MCF 10A (cell line): ENCODE results near the gene NFATC1. TPM values are rescaled to one million over a fixed set of nuclear protein-coding genes. Genes with fewer than 3 reads are reported as not detected.

ENCODE experiments used
- BruUV-seq: library from RNA; stranded (reverse); fragments of 400-500 nt; replicated peaks from 2 replicates; lab custom pipeline; 2021; lab: Mats Ljungman, UMichigan
- CTCF ChIA-PET: fragments of 300-600 bp; sonication (Branson Sonifier 250); formaldehyde crosslinking; extraction: SDS; loops from one replicate; lab custom pipeline; 2021; ENCODE audit warnings: antibody characterized with exemption, inconsistent platforms; lab: Yijun Ruan, JAX
- POLR2A ChIA-PET: fragments of 300-600, 350-650 bp; sonication (Branson Sonifier 250); formaldehyde crosslinking; extraction: SDS; loops from one replicate; lab custom pipeline; 2020; ENCODE audit warnings: antibody characterized with exemption, inconsistent platforms; lab: Yijun Ruan, JAX
- DNase-seq: peaks from one replicate; pipeline ENCODE4 v3.0.0-alpha.2; 2018; ENCODE audit not compliant: unreplicated experiment
- H3K27ac Mint-ChIP-seq: one replicate; pipeline ENCODE4 v1.8.0; 2022; ENCODE audit warnings: mild to moderate bottlenecking, low read depth, mixed read lengths; ENCODE audit not compliant: unreplicated experiment
- H3K27me3 Mint-ChIP-seq: one replicate; pipeline ENCODE4 v1.8.0; 2022; ENCODE audit warnings: mixed read lengths; ENCODE audit not compliant: insufficient read depth, unreplicated experiment
- H3K36me3 Mint-ChIP-seq: one replicate; pipeline ENCODE4 v1.8.0; 2022; ENCODE audit warnings: mild to moderate bottlenecking, moderate library complexity, mixed read lengths; ENCODE audit not compliant: insufficient read depth, unreplicated experiment
- H3K4me1 Mint-ChIP-seq: one replicate; pipeline ENCODE4 v1.8.0; 2022; ENCODE audit warnings: mixed read lengths; ENCODE audit not compliant: insufficient read depth, unreplicated experiment
- H3K4me3 Mint-ChIP-seq: one replicate; pipeline ENCODE4 v1.8.0; 2022; ENCODE audit warnings: mild to moderate bottlenecking, moderate library complexity, mixed read lengths; ENCODE audit not compliant: unreplicated experiment
- H3K9me3 Mint-ChIP-seq: one replicate; pipeline ENCODE4 v1.8.0; 2022; ENCODE audit warnings: mixed read lengths; ENCODE audit not compliant: unreplicated experiment
- intact Hi-C: fragments of 100-400 bp; cut with micrococcal nuclease; formaldehyde crosslinking; loops from 2 replicates; pipeline ENCODE4 v1.14.1; 2022
- total RNA-seq: library from RNA; stranded (reverse); gene quantifications from 2 replicates; pipeline ENCODE4 v1.2.3, GENCODE V29; 2022
- TF ChIP-seq, protein P1 (sequence below): fragments of 200-600 bp; IDR thresholded peaks from one replicate; pipeline ENCODE4 v1.8.0; 2022; ENCODE audit warnings: antibody characterized with exemption, mild to moderate bottlenecking; ENCODE audit not compliant: unreplicated experiment

Gene NFATC1
- total RNA-seq, 1 experiment from 2014 or later: 2.0 TPM

GRCh38 chr18:79383388-79384056 lies 12.2 kb upstream of the NFATC1 start:
- CTCF ChIA-PET: interaction anchor here (0.6 to 1.3 kb wide), 3 partner anchors 145 to 1702 kb away, joined by 3 to 4 read pairs (median 4); no protein-coding TSS in a partner anchor
- no TSS peak for BruUV-seq
- Mint-ChIP-seq H3K27me3 (no peaks in the 10 kb centered on the region), H3K4me1 (no peaks in the 10 kb centered on the region), H3K9me3 (no peaks in the 10 kb centered on the region), H3K4me3 (no peak overlapping the region), H3K36me3 (peaks cover 24% of the 10 kb centered on the region), H3K27ac (no peak overlapping the region)
- POLR2A ChIA-PET: no interaction called here
- TF ChIP-seq, protein P1, sequence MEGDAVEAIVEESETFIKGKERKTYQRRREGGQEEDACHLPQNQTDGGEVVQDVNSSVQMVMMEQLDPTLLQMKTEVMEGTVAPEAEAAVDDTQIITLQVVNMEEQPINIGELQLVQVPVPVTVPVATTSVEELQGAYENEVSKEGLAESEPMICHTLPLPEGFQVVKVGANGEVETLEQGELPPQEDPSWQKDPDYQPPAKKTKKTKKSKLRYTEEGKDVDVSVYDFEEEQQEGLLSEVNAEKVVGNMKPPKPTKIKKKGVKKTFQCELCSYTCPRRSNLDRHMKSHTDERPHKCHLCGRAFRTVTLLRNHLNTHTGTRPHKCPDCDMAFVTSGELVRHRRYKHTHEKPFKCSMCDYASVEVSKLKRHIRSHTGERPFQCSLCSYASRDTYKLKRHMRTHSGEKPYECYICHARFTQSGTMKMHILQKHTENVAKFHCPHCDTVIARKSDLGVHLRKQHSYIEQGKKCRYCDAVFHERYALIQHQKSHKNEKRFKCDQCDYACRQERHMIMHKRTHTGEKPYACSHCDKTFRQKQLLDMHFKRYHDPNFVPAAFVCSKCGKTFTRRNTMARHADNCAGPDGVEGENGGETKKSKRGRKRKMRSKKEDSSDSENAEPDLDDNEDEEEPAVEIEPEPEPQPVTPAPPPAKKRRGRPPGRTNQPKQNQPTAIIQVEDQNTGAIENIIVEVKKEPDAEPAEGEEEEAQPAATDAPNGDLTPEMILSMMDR: no peak
- no peak for DNase-seq
- intact Hi-C loops: no loop called here

DNA sequence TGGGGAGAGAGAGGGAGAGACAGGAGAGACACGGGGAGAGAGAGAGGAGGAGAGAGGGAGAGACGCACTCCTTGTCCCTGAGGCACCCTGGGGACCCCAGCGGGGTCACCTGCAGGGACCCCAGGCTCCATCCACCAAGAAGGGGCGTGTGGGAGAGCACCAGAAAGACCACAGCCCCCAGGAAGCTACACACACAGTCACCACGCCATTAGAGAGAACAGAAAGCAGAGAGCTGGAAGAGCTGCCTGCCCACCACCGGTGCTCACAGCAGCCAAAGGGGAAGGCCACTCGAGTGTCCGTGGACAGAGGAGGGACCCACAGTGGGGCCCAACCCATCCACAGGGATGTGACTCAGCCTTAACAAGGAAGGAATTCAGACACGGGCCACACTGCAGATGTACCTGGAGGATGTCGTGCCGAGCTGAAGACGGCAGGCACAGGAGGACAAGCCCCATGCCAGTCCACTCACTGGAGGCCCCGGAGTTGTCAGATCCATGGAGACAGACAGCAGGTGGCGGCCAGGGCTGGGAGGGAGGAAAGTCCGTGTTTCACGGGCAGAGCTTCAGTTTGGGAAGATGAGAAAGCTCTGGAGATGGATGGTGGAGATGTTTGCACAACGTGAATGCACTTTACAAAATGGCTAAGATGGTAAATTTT lies 11.5 kb upstream of the NFATC1 start:
- DNase-seq: no peak
- POLR2A ChIA-PET: interaction anchor here (1.0 kb wide), 1 partner anchor 9 kb away, joined by 5 read pairs; no protein-coding TSS in a partner anchor
- Mint-ChIP-seq H3K9me3 (no peaks in the 10 kb centered on the region), H3K27me3 (no peaks in the 10 kb centered on the region), H3K36me3 (peaks cover 24% of the 10 kb centered on the region), H3K27ac (no peak overlapping the region), H3K4me1 (no peaks in the 10 kb centered on the region), H3K4me3 (no peak overlapping the region)
- intact Hi-C loops: no loop called here
- CTCF ChIA-PET: interaction anchor here (0.6 to 1.9 kb wide), 5 partner anchors 10 to 863 kb away, joined by 3 to 6 read pairs (median 4); partner anchors contain the start of gene PARD6G
- TF ChIP-seq, protein P1: no peak
- BruUV-seq: no TSS peak

GRCh38 chr18:79384834-79385233 lies 10.9 kb upstream of the NFATC1 start:
- no peak overlapping the region for H3K4me3 Mint-ChIP-seq
- no peaks in the 10 kb centered on the region for H3K9me3 Mint-ChIP-seq
- no peaks in the 10 kb centered on the region for H3K4me1 Mint-ChIP-seq
- CTCF ChIA-PET: interaction anchor here (0.6 to 1.9 kb wide), 6 partner anchors 9 to 862 kb away, joined by 3 to 6 read pairs (median 4); partner anchors contain the start of gene PARD6G
- POLR2A ChIA-PET: interaction anchor here (1.0 kb wide), 1 partner anchor 9 kb away, joined by 5 read pairs; no protein-coding TSS in a partner anchor
- DNase-seq: no peak
- H3K36me3 Mint-ChIP-seq: peaks cover 28% of the 10 kb centered on the region
- intact Hi-C loops: no loop called here
- no peak overlapping the region for H3K27ac Mint-ChIP-seq
- no TSS peak for BruUV-seq
- H3K27me3 Mint-ChIP-seq: no peaks in the 10 kb centered on the region
- TF ChIP-seq, protein P1: no peak

GRCh38 chr18:79385326-79385707 lies 10.4 kb upstream of the NFATC1 start:
- TF ChIP-seq, protein P1: no peak
- H3K27ac Mint-ChIP-seq: no peak overlapping the region
- H3K27me3 Mint-ChIP-seq: no peaks in the 10 kb centered on the region
- no TSS peak for BruUV-seq
- no peak for DNase-seq
- H3K36me3 Mint-ChIP-seq: peaks cover 28% of the 10 kb centered on the region
- ChIA-PET POLR2A (interaction anchor here (1.0 kb wide), 1 partner anchor 8 kb away, joined by 5 read pairs; no protein-coding TSS in a partner anchor), CTCF (interaction anchor here (0.6 to 1.9 kb wide), 6 partner anchors 9 to 862 kb away, joined by 3 to 6 read pairs (median 4); partner anchors contain the start of gene PARD6G)
- no peaks in the 10 kb centered on the region for H3K4me1 Mint-ChIP-seq
- intact Hi-C loops: no loop called here
- no peak overlapping the region for H3K4me3 Mint-ChIP-seq
- H3K9me3 Mint-ChIP-seq: no peaks in the 10 kb centered on the region
